NCI-H187 (cell line): ENCODE results near the gene RBMS3.
"Not testable (repeated sequence)": the region's sequence is repeated elsewhere in the genome, so short reads cannot be mapped to it uniquely, and the experiment has no call there.

Source experiments
- DNase-seq, 2 experiments: peaks; one replicate each; lab custom pipeline; 2025; lab: John Stamatoyannopoulos, UW

RBMS3 gene

GRCh38 chr3:29385046-29385830, 104.4 kb downstream of the RBMS3 start:
- no peak for DNase-seq

GRCh38 chr3:29389362-29389761, 108.5 kb downstream of the RBMS3 start:
- no peak for DNase-seq

- DNase-seq = no peak
Measured at GRCh38 chr3:29392625-29393388, 111.9 kb downstream of the RBMS3 start.

- not testable (repeated sequence) for DNase-seq
Measured at GRCh38 chr3:29393946-29394345, 113.1 kb downstream of the RBMS3 start.

- DNase-seq = no peak
Measured at GRCh38 chr3:29397406-29397805, 116.5 kb downstream of the RBMS3 start.

GRCh38 chr3:29398787-29399186, 117.9 kb downstream of the RBMS3 start:
- no peak for DNase-seq

- DNase-seq = no peak
Measured at GRCh38 chr3:29406291-29406832, 125.5 kb downstream of the RBMS3 start.

GRCh38 chr3:29408676-29409075, 127.8 kb downstream of the RBMS3 start:
- no peak for DNase-seq

GRCh38 chr3:29409409-29409808, 128.5 kb downstream of the RBMS3 start:
- DNase-seq = no peak

- DNase-seq = no peak
Measured at GRCh38 chr3:29410220-29410619, 129.3 kb downstream of the RBMS3 start.

- no peak for DNase-seq
Measured at GRCh38 chr3:29410660-29411405, 130.0 kb downstream of the RBMS3 start.

- DNase-seq = no peak
Measured at GRCh38 chr3:29412110-29412509, 131.2 kb downstream of the RBMS3 start.

- no peak for DNase-seq
Measured at GRCh38 chr3:29414468-29415224, 133.8 kb downstream of the RBMS3 start.

- no peak for DNase-seq
Measured at GRCh38 chr3:29415482-29416223, 134.8 kb downstream of the RBMS3 start.

- DNase-seq = no peak
Measured at GRCh38 chr3:29416514-29416913, 135.6 kb downstream of the RBMS3 start.

- no peak for DNase-seq
Measured at GRCh38 chr3:29420106-29420505, 139.2 kb downstream of the RBMS3 start.

GRCh38 chr3:29426302-29427226, 145.7 kb downstream of the RBMS3 start:
- DNase-seq = peak; percentile 35 to 46

- peak in 1 of 2 experiments; percentile 46 for DNase-seq
Measured at GRCh38 chr3:29427266-29428103, 146.6 kb downstream of the RBMS3 start.
